GM19043 (cell line): ENCODE results near the gene PDE4DIP.
"Not testable (repeated sequence)": the region's sequence is repeated elsewhere in the genome, so short reads cannot be mapped to it uniquely, and the experiment has no call there.

Experiments
- ATAC-seq: cut with Tn5 transposase; IDR thresholded peaks from one replicate; pipeline ENCODE4 v1.9.1; 2021; ENCODE audit warnings: low read depth; ENCODE audit not compliant: unreplicated experiment

Gene PDE4DIP

GRCh38 chr1:148844220-148844619 lies at the start of gene PDE4DIP:
Gene PDE4DIP, plus strand, starts transcription at chr1:148844428. Its CDS starts 347 bp downstream, at chr1:148844775.
- ATAC-seq: not testable (repeated sequence)

GRCh38 chr1:148808268-148808928 lies 35.8 kb upstream of the PDE4DIP start:
- not testable (repeated sequence) for ATAC-seq

GRCh38 chr1:148808929-148809283 lies 35.3 kb upstream of the PDE4DIP start:
- ATAC-seq: not testable (repeated sequence)

- ATAC-seq: not testable (repeated sequence)
Observed at GRCh38 chr1:148822180-148822579, 22.0 kb upstream of the PDE4DIP start.

GRCh38 chr1:148823822-148824221 lies 20.4 kb upstream of the PDE4DIP start:
- not testable (repeated sequence) for ATAC-seq

GRCh38 chr1:148825029-148825428 lies 19.2 kb upstream of the PDE4DIP start:
- ATAC-seq: not testable (repeated sequence)

- not testable (repeated sequence) for ATAC-seq
Observed at GRCh38 chr1:148828531-148828930, 15.7 kb upstream of the PDE4DIP start.

GRCh38 chr1:148828962-148829361 lies 15.3 kb upstream of the PDE4DIP start:
- ATAC-seq: not testable (repeated sequence)

- ATAC-seq: not testable (repeated sequence)
Observed at GRCh38 chr1:148829365-148829764, 14.9 kb upstream of the PDE4DIP start.

- ATAC-seq: not testable (repeated sequence)
Observed at GRCh38 chr1:148841262-148841661, 3.0 kb upstream of the PDE4DIP start.

GRCh38 chr1:148844651-148845050 lies 423 bp downstream of the PDE4DIP start:
- not testable (repeated sequence) for ATAC-seq

- ATAC-seq: not testable (repeated sequence)
Observed at GRCh38 chr1:148845068-148845467, 840 bp downstream of the PDE4DIP start.

- ATAC-seq: not testable (repeated sequence)
Observed at GRCh38 chr1:148850347-148850746, 6.1 kb downstream of the PDE4DIP start.

GRCh38 chr1:148850840-148851239 lies 6.6 kb downstream of the PDE4DIP start:
- not testable (repeated sequence) for ATAC-seq

- ATAC-seq: not testable (repeated sequence)
Observed at GRCh38 chr1:148851684-148852083, 7.5 kb downstream of the PDE4DIP start.

- not testable (repeated sequence) for ATAC-seq
Observed at GRCh38 chr1:148853363-148853762, 9.1 kb downstream of the PDE4DIP start.

- not testable (repeated sequence) for ATAC-seq
Observed at GRCh38 chr1:148854063-148854462, 9.8 kb downstream of the PDE4DIP start.

GRCh38 chr1:148855367-148855766 lies 11.1 kb downstream of the PDE4DIP start:
- not testable (repeated sequence) for ATAC-seq

GRCh38 chr1:148860049-148860448 lies 15.8 kb downstream of the PDE4DIP start:
- not testable (repeated sequence) for ATAC-seq

GRCh38 chr1:148860579-148861259 lies 16.5 kb downstream of the PDE4DIP start:
- not testable (repeated sequence) for ATAC-seq

- not testable (repeated sequence) for ATAC-seq
Observed at GRCh38 chr1:148862590-148862989, 18.4 kb downstream of the PDE4DIP start.
